Uterus (tissue), 2 donors: ENCODE results near the gene PRKG1.

Experiments used
- CTCF ChIP-seq, 4 experiments: fragments of 200-600 bp in 2 of 4; fragments of 450-650 bp in 2 of 4; sonication (generic) in 2 of 4; IDR thresholded peaks; one replicate each; pipeline ENCODE4 v1.5.1; 2016 to 2019; ENCODE audit warnings: antibody characterized with exemption in 4 of 4, mild to moderate bottlenecking in 2 of 4, moderate library complexity in 1 of 4
- POLR2A ChIP-seq, 2 donors: fragments of 450-650 bp; IDR thresholded peaks; one replicate each; pipeline ENCODE4 v1.6.1; 2016; ENCODE audit warnings: antibody characterized with exemption in 2 of 2, mild to moderate bottlenecking in 1 of 2, moderate library complexity in 1 of 2

- TF ChIP-seq POLR2A (IDR thresholded peaks at IDR 0.05) (no peak), CTCF (IDR thresholded peaks at IDR 0.05) (no peak)
Observed at GRCh38 chr10:51031950-51032349, 42.3 kb upstream of the PRKG1 start.
